ENCODE results near the gene SLPI. TPM values are rescaled to one million over a fixed set of nuclear protein-coding genes. Genes with fewer than 3 reads are reported as not detected.

The SLPI gene, protein sequence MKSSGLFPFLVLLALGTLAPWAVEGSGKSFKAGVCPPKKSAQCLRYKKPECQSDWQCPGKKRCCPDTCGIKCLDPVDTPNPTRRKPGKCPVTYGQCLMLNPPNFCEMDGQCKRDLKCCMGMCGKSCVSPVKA
- not detected in 2 replicates for total RNA-seq (2014; rRNA removed; shearing (Covaris generic))

DNA sequence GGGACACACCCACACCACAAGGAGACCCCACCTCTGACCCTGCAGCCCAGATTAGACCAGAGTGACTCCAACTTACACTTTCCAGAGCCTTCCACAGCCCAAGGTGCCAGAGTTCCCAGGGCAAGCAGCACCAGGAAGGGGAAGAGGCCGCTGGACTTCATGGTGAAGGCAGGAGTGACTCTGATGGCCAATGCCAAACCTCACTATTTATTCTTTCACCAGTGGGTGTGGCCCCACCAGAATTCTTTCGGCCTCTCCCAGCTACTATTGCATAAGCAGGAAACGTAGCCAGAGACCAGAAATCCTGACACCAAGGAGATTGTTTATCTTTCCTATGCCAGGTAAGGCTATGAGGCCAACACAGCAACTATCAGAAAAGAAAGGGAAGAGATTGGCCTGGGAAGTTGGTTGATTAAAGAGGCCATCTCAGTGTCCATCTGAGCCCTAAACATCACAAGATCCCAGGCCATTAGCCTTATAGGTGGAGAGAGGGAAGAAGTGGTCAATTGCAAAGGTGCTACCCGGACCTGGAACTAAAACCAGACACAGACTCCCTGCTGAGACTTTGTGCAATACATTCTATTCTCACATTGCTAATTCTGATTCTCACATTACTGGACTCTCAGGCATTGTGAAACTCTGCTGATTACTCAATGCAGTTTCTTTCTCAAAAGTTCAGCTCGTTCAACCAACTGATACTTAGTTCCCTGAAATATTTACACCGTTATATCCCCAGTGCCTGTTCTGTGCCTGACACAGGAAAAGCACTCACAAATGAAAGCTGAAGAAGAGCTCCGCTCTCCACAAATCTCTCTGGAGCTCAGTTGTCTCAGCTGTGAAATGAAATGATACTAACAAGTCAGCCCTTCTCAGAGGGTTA, at the start of gene SLPI:
TSS of gene SLPI (minus strand) at position 182 of the 880 bp plus-strand sequence. CDS start at position 161, 21 bp downstream.
- peak; percentile 16 for DNase-seq (ENCODE audit: low read depth)

DNA sequence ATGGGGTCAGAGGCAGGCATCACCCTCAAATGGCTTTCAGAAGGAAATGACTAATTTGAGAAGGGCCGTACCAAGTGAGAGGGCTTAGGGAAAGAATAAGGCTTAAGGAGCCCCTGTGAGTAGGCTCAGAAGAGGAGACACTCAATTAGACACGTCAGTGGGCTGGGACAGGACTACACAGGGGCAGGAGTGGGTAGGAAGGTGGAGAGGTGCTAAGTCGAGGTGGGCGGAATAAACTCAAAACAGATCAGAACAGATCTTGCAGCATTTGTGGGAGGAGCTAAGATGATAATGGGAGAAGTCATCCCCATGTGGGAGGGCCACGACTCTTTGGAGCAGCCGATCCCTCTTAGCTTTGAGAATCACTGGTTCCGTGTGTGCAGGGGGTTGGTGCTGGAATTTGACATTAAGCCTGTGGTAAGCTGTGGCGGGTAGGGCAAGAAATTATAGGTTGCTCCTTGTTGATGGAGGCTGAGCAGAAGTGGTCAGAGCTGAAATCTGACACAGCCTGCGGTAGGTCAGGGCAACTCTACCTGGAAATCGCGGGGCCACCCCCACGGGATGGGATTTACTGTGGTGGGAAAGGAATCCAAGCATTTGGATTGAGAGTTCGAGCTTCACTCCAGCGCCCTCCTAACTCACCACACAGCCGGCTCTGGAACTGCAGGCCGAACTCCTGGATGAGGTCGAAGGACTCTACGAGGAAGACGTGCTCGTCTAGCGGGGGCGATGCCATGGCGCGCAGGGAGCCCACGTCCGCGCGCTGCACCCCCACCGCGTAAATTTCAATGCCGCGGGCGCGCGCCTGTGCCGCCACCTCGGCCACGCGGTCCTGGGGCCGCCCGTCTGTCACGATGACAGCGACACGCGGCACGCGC, 49.5 kb upstream of the SLPI start:
- DNase-seq (ENCODE audit: low read depth), result peak; percentile 31

DNA sequence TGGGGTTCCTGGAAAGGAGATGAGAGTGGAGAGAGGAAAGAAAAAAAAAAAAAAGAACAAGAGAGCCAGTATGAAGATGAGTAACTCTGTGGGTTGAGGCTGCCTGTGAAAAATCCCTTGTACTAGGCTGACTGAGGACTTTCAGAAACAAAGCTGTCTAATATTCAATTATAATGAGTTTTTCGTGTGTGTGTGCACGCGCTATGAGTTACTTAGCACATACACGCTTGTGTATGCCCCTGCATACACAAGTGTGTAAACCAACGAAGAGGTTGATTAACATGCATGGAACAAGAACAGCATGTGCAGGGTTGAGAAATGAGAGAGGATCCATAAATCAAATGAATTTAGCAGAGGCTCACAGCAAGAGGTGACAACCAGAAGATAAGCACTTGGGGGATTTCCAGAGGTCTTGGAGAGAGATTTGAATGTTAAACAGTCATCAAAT, 47.5 kb upstream of the SLPI start:
- DNase-seq (ENCODE audit: low read depth), result no peak

DNA sequence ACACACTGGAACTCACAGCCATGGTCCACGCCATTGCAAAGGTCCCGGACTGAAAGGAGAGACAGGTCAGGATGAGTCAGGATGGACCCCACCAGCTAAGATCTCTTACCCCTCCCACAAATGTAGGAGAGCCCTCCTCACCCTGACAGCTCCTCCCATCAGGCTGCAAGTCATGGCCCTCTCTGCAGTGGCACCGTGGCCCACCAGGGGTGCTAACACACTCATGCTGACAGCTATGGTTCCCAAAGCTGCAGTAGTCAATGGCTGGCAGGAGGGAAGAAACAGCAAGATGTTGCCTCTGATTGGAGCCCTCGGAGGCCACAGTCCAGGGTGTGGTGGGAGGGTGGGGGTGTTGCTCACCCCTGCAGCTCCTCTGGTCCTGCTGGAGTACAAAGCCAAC, 46.6 kb upstream of the SLPI start:
- DNase-seq (ENCODE audit: low read depth), result peak; percentile 74

DNA sequence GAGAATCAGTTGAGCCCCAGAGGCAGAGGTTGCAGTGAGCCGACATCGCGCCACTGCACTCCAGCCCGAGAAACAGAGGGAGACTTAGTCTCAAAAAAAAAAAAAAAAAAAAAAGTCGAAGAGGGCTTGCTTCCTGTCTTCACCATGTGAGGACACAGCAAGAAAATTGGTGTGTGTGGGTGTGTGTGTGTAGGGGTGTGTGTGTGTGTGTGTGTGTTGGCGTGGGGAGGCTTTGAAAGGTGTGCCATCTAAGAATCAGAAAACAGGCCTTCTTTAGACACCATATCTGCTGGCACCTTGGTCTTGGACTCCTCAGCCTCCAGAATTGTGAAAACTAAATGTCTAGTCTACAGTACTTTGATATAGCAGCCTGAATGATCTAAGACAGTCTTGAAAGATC, 45.4 kb upstream of the SLPI start:
- no peak for DNase-seq (ENCODE audit: low read depth)

DNA sequence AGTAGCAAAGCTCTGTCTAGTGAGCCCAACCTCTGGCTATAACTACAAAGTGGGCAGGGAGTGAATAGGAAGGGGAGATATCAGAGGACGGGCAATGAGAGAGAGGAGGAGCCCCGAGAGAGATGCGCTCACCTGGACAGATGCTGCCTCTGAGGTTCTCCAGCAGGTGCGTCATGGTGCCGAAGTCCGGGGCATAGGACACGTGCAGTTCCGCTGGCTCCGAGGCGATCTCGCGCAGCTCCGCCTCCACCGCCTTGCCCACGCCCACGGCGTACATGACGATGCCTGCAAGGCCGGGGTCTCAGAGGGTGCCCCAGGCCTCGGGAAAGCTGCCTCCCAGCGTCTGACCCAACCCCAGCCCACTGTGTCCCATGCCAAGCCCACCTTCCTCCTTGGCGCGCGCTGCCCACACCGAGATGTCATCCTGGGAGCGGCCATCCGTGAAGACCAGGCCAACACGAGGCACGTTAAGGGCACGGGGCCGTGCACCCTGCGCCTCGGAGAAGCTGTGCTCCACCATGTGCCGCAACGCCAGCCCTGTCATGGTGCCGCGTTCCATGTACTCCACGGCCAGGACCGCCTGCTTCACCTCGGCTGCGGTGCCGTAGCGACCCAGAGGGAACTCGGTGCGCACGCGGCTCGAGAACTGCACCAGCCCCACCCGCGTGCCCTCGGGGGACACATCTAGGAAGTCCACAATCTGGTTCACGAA, 43.6 kb upstream of the SLPI start:
- no peak for DNase-seq (ENCODE audit: low read depth)

DNA sequence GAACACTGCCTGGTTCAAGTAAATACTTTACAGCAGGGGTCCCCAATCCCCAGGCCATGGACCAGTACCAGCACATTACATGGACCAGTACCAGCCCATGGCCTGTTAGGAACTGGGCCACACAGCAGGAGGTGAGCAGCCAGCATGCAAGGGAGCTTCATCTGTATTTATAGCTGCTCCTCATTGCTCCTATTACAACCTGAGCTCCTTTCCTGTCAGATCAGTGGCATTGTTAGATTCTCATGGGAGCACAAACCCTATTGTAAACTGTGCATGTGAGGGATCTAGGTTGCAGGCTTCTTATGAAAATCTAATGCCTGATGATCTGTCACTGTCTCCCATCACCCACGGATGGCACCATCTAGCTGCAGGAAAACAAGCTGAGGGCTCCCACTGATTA, 40.3 kb upstream of the SLPI start:
- no peak for DNase-seq (ENCODE audit: low read depth)

DNA sequence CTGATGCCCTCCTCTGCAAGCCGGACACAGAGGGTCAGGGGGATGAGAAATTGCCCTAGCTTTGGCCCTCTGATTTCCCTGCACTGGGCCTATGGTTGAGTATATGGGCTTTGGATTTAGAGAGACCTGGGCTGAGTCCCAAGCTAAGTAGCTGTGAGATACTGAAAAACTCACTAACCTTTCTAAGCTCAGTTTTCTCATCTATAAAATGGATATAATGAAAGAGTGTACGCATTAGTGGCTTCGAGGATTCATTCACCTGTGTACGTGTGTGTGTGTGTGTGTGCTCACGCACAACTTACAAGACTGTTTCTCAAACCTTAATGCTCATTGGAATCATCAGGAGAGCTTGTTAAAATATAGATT, 39.6 kb upstream of the SLPI start:
- DNase-seq (ENCODE audit: low read depth), result no peak

DNA sequence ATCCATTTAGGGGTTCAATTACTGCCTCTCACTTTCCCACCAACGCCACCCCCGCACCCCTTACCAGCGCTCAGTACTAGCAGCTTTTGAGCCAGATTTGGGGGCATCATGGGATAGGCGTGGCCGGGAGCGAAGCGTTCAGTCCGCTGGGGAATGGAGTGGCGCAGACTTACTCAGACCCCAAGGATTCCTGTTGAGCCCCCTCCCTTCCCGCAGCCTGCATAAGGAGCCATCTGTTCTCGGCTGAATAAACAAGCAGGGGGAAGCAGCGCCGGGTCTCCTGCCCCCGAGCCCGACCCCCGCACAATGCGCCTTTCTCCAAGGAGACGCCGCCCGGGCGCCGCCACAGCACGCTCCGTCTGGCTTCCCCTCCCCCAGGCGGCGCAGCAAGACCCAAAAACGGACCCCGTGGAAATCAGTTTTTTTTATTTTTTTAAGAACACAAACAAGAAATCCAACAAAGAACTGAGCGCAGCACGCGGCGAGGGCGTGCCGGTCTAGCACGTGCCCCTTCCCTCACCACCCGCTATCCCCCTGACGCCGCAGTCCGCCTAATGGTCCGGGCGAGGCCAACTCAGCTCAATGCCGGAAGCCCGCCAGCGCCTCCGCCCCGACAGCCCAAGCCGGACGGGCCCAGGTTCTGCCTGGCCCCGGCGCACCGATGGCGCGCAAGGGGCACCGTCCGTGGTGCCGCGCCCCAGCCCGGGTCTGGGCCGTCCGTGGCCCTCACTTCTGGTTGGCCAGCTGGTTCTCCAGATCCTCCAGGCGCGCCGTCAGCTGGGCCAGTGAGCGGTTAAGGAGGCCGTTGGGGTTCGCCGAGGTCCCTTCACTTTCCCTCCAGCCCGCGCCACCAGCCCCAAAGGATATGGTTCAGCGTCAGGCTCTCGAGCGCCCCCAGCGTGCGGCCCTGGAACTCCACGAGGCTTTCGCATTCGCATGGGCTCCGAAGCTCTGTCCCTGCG, 39.0 kb upstream of the SLPI start:
- peak; percentile 86 for DNase-seq (ENCODE audit: low read depth)

DNA sequence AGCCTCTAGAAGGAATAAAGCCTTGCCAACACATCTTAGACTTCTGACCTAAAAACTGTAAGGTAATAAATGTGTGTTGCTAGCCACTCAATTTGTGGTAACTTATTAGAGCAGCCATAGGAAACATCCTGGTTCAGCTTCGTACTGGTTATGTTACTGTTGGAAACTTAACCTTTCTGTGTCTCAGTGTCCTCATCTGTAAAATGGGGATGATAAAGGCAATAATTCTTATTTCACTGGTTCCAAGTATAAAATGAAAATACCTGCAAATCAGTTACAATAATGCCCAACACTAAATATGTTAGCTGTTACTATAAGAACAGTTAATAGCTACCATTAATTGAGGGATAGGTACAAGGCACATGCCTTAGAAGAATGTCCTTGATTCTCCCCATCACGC, 38.0 kb upstream of the SLPI start:
- no peak for DNase-seq (ENCODE audit: low read depth)

DNA sequence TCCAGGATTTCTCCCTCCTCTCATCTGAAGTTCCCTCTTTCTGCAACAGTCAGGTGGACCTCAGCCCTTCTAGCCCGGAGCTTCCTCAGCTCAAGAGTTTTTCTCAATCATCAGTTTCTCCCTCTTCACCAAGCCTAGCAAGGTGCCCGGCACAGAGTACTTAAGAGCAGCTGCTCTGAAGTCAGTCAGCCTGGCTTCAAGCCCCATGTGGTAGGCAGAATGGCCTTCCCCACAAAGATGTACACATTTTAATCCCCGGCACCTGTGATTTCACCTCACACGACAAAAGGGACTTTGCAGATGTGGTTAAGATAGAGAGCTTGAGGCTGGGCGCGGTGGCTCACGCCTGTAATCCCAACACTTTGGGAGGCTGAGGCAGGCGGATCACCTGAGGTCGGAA, 37.2 kb upstream of the SLPI start:
- DNase-seq (ENCODE audit: low read depth), result no peak

DNA sequence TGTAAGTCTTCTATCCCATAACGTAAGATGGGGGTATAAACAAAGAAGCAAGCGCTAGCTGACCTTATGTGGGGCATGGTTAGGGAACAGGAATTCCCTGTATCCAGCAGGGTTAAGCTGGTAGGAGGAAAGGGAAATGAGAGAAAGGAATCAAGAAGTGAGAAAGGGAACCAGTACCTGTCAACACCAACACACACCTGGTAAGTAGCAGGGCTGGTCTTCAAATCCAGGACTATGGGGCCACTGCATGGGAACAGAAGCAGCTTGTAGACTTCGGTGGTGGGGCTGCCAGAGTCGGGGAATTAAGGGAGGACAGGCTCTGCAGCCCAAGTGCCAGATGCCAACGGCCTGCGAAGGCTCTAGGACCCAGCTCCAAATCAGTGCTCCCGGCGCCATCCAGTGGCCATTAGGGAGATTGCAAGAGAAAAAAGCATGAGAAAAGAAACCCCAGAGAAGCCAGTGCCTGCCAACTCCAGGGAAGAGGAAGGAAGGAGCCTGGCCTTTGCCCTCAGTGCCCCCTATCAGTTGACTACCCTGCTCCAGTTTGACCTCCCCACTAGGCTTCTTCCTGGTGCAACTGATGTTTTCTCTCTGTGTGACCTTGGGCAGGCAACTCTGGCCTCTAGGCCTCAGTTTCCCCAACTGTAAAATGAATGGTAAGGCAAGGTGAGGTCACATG, 36.5 kb upstream of the SLPI start:
- peak; percentile 79 for DNase-seq (ENCODE audit: low read depth)

DNA sequence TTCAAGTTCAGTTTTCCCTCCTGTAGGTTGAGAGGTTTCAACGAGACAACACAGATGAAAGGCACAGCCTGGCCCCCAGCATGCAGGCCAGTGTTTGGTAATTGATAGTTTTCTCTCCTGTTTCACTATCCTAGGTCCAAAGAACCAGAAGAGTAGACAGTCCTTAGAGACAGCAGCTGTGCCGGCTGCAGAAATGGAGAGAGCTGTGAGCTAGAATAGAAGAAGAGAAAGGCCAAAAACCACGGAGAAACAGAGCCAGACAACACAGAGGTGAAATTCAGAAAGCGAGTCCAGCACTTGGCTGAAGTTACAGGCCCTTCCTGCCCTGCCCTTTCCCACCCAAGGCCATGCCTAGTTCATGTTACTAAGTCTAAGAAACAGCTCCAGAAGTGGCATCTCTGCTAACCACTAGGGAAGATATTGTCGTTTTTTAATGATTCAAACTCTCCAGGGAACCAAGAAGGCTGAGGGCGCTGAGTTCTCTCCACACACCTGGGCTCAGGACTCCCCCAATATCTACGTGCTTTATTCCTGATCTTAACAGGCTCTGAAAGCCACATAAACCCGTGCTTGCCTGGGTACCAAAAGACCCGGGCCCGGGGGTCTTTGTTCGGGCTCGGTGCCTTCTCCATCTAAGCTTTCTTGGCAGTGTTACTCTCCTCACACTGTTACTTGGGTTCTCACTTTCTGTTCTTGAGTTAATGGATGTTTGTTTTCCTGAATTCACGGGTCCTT, 35.7 kb upstream of the SLPI start:
- DNase-seq (ENCODE audit: low read depth), result no peak

DNA sequence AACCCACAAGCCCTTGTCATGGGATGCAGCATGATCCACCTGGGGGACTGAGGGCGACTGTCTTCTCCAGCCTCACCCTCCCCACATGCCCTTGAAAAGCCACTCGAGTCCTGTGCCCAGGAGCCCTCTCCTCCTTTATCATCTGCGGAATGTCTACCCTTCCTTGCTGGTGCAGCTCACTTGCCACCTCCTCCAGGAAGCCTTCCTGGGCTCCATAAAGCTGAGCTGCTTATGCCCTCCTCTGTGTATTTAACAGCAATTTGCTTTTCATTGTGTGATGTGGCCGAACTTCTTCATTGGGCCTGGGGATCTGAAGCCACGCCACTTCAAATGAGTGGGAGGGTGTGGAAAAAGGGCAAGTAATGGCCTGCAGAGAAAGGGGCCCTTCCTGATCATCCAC, 34.5 kb upstream of the SLPI start:
- DNase-seq (ENCODE audit: low read depth), result no peak

DNA sequence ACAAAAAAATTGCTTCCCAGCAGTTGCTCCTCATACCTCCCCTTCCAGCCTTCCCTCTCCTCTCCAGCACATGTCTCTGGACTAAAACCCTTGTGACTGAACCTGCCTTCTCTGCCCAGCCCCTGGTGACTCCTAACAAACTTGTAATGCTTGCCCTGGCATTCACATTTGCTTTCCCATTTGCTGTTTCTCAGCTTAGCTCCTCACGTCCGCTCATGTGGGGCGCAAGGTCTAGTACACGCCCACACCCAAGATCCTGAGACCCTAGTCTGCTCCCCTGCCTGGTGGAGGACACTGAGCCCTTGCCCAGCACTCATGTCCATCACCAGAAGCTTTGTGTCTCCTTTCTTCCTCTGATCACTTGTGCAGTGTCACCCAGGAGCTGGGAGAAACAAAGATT, 34.0 kb upstream of the SLPI start:
- no peak for DNase-seq (ENCODE audit: low read depth)

DNA sequence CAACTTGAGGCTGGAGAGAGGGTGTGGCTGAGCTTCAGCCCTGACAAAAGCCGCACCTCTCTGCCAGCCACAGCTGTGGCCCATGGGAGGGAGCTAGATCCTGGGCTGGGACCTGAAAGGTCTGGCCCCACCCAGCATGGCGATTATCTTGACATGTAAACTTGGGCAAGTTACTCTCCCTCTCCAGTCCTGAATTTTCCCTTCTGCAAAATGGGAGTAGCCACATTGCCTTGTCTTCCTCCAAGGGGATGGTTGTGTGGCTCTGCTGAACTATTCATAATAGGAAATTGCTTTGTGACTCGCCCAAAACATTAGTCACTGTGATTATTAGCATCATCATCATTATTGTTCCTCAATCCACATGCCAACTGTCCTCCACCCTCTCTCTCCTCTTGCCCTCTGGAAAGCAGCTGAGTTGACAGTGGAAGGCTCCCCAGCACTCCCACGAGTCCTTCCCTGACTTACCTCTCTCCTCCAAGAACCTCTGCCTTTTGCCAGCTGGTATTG, 29.2 kb upstream of the SLPI start:
- DNase-seq (ENCODE audit: low read depth), result no peak

DNA sequence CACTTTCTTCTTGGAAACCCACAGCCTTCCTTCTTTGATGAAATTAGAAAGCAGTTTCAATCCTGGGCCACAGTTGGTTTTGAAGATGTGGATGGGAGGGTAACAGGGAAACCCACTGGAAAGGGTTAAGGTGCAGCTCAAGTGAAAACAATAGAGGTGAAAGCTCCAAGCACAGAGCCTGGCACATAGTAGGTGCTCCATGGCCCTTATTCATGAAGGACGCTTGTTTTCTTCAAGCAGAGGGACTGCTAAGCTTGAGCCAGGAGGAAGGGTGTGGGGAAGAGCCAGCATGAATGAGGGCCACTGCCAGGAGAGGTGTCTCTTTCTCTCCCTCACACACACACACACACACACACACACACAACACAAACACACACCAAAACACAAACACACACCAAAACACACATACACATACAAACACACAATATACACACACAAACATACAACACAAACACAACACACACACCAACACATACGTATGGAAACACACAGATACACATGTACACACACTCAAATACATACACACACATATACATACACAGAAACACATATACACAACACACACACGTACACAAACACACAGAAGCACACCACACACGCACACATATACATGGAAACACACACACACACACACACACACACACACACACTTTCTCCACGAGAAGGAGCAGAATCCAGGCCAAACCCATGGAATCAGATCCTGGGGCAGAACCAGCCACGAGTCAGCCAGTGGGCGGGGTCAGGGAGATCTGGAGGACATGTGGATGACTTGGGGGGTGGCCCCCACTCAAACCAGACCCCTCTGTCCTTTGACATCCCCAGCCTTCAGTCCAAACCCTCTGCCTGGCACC, 28.6 kb upstream of the SLPI start:
- no peak for DNase-seq (ENCODE audit: low read depth)

DNA sequence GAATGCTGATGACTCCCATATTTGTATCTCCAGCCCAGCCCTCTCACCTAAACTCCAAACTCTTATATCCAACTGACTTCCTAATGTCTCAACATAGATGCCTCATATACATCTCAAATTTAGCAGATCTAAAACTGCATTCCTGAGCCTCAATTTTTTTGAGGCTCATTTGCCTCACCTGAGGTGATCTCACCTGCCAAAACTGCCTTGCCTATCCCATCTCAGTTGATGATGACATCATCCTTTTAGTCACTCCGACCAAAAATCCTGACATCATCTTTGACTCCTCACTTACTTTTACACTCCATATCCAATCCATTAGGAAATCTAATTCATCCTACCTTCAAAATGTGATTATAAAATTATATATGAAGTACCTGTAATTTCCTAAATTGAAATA, 25.6 kb upstream of the SLPI start:
- no peak for DNase-seq (ENCODE audit: low read depth)

Measured in Daoy (cell line).